ENCODE results near the gene BRSK1.

Gene BRSK1

DNA sequence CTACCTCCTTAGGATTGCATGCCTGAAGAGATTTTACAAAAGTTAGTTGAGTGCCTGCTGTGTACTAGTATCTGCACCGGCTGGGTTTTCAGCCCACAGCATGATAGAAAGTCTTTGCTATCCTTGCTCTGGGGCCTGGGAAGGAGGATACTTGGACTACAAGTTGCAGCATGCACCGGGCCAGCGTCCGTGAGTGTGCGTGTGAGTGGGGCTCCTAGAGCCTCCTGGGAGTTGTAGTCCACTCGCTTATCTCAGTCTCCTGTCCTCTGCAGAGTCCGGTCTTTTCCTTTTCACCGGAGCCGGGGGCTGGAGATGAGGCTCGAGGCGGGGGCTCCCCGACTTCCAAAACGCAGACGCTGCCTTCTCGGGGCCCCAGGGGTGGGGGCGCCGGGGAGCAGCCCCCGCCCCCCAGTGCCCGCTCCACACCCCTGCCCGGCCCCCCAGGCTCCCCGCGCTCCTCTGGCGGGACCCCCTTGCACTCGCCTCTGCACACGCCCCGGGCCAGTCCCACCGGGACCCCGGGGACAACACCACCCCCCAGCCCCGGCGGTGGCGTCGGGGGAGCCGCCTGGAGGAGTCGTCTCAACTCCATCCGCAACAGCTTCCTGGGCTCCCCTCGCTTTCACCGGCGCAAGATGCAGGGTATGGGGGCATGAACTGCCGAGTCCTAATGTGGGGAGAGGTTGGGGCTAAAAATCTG lies 20.6 kb downstream of the BRSK1 start:
- DNase-seq (ENCODE audit: low read depth, low spot score) = peak; percentile 67

DNA sequence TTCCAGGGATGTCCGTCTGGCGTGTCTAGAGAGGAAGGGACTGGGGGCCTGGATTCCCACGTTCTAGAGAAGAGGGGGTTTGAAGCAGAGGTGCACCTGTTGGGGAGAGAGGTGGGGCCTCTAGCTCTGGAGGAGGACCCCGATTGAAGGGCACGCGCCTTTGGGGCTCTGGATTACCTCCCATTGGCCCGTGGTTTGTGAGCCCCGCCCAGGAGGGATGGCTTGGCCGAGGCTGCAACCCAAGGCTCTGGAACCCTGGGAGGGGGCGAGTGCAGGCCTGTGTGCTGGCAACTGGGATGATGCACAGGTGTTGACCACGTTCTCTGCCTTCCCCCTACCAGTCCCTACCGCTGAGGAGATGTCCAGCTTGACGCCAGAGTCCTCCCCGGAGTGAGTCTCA lies 21.2 kb downstream of the BRSK1 start:
- DNase-seq (ENCODE audit: low read depth, low spot score) = no peak

DNA sequence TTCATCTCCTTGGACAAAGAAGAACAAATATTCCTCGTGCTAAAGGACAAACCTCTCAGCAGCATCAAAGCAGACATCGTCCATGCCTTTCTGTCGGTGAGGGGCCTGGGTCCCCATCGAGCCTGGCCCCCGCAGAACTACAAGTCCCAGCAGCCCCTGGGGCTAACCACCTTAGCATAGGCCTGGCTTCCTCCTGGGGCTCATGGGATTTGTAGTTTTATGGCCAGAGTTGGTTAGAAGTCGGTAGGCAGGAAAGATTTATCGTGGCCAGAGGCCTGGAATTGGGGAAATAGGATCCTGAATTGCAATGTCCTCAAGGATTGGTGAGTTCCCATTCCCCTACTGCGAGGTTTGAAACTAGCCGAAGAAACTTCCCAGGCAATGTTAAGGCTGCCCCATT lies 21.7 kb downstream of the BRSK1 start:
- DNase-seq (ENCODE audit: low read depth, low spot score) = peak; percentile 67

DNA sequence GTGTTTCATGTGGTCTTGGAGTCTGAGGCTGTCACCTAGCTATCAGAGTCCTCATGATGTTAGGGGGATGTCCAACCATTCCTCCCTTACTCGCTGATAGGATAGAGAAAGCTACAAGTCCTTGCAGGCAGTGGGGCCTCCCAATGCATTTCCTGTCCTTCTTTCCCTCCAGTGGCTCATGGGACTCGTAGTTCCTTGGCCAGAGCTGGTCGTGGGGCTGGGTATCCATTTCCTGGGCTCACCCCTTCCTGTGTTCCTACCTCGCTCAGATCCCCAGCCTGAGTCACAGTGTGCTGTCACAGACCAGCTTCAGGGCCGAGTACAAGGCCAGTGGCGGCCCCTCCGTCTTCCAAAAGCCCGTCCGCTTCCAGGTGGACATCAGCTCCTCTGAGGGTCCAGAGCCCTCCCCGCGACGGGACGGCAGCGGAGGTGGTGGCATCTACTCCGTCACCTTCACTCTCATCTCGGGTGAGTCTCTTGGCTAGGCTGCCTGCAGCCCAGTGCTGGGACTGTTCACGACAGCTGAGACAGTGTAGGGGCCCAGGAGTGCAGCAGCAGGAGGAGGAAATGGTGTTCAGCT lies 22.3 kb downstream of the BRSK1 start:
- DNase-seq (ENCODE audit: low read depth, low spot score) = no peak

DNA sequence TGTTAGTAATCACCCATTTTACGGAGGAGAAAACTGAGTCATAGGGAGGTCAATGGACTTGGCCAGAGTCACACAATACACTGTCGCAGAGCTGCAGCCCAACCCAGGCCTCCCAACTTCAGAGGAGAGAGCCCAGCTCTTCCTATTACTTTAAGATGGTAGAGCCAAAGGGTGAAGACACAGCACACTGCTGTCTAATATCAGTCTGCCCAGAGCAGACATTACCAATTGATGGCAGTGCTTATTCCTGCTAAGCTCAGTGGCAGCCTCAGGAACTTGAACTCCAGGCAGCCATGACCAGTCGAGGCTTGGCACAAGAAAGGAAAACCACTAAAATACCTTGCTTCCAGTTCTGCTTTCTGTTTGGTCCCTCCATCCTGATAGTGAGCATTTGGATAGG lies 22.9 kb downstream of the BRSK1 start:
- no peak for DNase-seq (ENCODE audit: low read depth, low spot score)

DNA sequence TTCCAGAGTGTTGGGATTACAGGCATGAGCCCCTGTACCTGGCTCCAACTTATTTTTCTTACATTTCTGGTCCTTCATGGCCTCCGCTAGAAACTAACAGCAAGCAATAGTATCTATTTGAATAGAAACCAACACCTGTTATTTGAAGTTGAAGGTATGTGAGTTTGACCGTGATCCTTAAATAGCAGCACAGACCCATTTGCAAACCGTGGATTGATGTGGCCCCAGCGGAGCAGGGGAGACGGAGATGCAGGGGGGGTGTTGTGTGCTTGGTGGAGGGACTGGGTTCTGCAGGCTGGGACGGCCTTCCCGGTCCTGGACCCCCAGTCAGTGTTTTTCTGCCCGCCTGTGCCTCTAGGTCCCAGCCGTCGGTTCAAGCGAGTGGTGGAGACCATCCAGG lies 24.5 kb downstream of the BRSK1 start:
- DNase-seq (ENCODE audit: low read depth, low spot score) = no peak

DNA sequence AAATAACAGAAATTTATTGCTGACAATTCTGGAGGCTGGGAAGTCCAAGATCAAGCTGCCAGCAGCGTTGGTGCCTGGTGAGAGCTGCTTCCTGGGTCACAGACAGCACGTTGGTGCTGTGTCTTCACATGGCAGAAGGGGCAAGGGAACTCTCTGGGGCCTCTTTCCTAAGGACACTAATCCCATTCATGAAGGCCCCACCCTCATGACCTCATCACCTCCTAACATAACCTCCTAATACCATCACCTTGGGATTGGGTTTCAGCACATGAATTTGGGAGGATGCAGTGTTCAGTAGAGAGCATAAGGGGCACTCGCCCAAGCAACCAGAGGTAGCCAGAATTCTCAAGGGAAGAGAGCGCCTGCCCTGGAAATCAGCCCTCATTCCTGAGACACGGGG lies 25.7 kb downstream of the BRSK1 start:
- DNase-seq (ENCODE audit: low read depth, low spot score) = no peak

DNA sequence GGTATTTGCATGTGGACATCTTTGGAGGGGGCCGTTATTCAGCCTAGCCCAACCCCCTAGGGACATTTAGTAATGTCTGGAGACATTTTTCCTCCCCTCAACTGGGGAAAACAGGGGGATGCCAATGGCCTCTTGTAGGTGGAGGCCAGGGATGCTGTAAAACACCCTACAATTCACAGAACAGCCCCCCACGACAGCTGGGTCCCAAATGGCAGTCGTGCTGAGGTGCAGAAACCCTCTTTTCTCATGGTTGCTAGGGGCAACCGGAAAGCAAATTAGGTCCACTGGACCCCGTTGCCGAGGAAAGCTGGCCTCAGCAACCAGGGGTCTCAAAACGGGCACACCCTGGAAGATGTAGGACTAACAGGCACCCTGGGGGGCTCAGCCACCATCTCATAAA lies 26.7 kb downstream of the BRSK1 start:
- no peak for DNase-seq (ENCODE audit: low read depth, low spot score)

DNA sequence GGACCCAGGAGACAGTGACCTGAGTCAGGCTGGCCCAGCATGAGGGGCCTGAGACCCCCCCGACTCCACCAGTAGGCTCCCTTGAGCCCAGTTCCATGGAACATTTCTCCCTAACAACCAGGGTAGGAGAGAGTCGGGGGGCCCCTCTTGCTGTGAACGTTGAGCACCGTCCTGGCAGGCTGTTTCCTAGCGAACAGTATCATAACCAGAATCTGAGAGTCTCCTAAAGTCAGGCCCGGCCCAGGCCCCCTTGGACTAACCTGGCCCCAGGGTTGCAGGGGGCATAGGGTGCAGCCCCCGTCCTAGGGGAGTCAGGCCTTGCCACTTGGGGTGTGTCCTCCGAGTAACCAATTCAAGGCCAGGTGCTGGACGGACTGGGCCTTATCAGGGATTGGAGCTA lies 27.6 kb downstream of the BRSK1 start:
- no peak for DNase-seq (ENCODE audit: low read depth, low spot score)

DNA sequence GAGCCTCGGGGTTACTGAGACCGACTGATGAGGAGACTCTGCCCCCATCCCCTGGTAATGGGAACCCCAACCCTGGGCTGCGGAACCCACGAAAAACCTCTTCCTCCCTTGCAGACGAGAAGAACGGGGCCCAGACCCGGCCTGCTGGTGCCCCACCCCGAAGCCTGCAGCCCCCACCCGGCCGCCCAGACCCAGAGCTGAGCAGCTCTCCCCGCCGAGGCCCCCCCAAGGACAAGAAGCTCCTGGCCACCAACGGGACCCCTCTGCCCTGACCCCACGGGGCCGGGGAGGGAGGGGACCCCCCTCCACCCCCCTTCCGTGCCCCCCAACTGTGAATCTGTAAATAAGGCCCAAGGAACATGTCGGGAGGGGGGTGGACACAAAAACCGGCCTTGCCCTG lies 28.0 kb downstream of the BRSK1 start:
- DNase-seq (ENCODE audit: low read depth, low spot score) = no peak

DNA sequence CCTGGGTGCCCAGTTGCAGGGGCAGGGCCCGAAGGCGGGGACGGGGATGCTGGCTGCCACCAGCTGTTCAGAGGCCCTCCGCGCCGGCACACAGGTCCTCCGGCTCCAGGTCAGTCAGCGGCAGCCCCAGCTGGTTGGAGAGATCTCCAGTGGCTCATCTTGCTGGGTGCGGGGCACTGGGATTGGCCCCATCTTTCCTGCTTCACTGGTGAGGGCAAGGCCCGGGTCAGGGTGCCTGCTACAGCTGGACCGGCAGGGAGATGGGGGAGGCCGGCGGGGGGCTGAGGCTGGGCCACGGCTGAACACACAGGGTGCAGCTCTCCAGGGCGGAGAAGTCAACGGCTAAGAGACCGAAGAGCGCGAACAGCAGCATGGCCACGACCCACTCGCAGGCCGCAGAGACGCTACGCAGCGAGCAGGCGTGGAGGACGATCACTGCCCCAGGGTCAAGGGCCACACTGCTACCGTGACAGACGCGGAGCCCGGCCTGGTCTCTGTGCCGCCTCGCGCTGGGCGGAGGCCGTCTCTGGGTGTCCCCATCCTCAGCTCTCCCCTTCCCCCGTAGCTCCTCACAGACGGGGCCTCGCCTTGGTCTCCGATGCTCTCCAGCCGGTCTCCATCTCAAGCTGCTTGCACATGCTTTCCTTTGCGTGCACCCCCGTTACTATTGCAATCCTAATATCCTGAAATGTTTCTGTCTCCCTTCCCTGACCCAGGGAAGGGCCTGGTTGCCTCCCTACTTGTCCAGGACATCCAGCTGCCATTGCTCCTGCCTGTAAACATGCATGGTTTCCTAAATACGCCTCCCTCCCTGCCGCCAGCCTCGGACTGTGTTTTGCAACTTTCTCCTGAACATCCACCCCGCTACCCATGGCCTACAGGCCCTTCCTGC lies 29.1 kb downstream of the BRSK1 start:
- DNase-seq (ENCODE audit: low read depth, low spot score) = no peak

DNA sequence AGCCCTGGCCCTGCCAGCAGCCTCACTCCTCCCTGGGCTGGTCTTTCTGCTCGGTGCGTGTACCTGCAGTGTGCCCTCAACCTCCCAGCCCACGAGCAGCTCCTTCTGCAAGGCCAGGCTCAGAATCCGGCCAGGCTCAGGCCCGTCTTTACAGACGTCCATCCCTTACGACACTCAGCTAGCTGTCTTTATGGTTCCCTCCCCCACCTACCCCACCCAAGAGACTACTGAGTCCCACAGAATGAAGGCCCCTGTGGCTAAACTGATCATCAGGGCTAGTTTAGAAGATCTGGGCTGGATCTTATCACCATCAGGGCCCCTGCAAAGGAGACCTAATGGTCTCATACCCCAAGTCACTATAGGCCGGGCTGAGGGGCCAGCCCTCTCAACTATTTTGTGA lies 30.6 kb downstream of the BRSK1 start:
- no peak for DNase-seq (ENCODE audit: low read depth, low spot score)

DNA sequence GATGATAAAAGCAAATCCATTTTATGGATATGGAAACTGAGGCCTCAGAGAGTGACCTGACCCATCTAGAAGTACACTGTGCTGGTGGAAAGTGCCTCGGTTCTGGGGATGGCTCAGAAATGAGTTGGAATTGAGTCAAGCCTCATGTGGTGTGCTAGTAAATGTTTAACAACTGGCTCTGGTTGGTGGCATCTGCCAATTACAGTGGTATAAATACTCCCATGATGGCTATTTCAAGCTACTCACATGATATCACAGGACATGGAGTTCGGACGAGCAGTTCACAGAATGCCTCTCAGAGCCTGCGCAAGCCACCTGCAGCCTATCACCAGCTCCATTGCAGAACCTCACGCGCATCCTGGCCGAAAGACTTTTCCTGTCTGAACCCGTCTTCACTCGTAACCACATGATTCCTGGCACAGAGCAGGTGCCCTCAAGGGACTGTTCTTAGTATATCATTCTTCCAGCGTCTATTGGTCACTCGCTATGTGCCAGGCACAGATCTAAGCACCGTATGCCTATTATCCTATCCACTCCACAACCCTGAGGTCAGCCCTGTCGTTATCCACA lies 32.2 kb downstream of the BRSK1 start:
- no peak for DNase-seq (ENCODE audit: low read depth, low spot score)

DNA sequence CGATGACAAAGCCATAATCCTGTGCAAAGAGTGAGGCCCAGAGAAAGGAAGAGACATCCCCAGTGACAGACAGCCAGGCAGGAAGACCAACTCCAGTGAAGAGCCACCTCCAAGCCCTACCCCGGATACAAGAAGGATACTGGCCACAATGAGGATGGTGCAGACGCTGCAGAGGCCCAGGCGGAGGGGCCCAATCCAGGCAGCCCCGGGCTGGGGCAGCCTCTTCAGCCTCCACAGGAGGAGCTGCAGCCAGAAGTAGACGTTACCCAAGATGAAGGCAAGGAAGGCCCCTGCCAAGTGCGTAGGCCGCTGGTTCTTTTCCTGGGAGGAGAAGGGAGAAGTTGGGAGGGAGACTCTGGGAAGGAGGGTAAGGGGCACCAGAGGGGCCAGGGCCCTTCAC lies 32.8 kb downstream of the BRSK1 start:
- no peak for DNase-seq (ENCODE audit: low read depth, low spot score)

DNA sequence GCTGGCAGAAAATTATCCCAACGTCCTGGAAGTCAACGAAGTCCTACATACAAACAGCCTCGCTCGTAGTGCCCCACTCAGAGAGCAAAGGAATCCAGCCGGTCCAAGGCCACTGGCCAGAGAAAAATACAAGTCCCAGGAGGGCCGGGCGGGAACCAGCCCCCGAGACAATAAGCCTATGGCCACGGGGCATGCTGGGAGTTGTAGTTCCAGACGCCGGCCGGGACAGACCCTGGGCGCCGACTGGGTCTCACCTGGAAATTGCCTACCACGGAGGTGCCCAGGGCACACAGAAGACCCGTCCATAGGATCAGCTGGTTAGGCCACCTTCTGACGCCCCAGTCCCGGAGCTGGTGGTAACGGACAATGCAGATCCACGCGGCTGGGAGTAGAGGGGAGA lies 36.0 kb downstream of the BRSK1 start:
- peak; percentile 91 for DNase-seq (ENCODE audit: low read depth, low spot score)

DNA sequence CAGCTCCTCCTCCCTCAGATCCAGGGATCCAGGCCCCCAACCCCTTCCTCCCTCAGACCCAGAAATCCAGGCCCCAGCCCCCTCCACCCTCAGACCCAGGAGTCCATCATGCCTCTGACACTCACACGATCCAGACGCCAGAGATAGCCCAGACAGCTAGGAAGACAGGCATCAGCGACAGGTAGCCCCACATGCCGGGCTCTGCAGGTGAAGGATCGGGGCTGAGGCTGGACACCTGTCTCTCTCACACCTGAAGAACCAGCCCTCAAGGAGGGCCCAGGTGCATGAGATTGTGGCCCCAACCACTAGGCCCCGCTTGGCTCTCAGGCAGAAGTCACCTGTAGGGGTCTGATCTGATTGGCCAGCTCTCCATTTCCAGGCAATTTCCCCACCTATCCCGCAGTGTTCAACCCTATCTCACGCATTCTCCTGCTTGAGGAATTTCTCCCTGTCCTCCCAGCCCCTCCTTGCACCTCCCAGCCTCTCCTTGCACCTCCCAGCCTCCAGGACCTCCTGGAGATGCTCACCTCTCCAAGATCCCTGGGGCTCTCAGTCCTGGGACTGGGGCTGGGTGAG lies 37.1 kb downstream of the BRSK1 start:
- no peak for DNase-seq (ENCODE audit: low read depth, low spot score)

DNA sequence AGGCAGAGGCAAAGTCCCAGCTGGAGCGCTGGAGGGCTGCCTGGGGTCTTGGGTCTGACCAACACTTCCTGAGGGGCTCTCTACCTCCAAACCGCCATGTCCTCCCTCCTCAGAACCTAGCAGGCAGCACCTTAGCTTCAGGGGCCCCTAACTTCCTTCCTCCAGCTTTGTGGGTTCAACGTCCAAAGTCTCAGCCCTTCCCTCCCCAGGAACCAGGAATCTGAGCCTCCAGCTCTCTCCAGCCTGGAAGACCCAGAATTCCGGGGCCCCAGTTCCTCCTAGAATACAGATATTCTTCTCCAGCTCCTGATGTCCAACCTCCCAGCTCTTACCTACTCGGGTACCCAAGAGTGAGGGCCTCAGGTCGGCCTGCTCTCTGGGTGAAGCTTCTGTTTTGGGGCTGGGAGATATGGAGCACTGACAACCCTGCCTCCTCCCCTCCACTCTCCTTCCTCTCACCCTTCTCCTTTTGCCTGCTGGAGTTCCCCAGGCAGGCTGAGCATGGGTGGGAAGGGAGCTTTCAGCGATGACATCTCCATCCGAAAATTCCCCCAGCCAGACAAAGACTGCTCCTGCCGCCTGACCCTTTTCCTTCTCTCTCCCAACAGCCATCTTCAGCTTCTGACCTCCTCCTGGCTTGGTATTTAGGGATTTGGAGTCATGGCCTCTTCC lies 37.8 kb downstream of the BRSK1 start:
- no peak for DNase-seq (ENCODE audit: low read depth, low spot score)

DNA sequence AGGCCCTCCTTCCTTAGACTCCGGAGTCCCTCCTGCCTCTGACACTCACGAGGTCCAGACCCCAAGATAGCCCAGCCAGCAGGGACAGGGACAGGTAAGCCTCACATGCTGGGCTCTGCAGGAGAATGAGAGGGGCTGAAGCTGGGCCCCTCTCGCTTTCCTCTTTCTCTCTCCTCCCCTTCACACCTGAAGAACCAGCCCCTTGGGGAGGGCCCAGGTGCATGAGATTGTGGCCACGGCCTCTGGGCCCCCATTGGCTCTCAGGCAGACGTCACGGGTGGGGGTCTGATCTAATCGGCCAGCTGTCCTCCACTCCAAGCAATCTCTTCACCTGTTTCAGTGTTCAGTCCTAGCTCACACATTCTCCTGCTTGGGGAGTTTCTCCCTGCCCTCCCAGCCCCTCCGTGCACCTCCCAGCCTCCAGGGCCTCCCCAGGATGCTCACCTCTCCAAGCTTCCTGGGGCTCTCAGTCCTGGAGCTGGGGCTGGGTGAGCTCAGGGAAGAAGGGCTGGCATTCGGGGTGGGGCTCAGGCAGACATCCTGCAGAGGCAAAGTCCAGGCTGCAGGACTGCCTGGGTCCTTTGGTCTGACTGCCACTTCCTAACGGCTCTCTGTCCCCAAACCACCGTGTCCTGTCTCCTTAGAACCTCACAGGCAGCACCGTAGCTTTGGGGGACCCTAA lies 38.5 kb downstream of the BRSK1 start:
- no peak for DNase-seq (ENCODE audit: low read depth, low spot score)

DNA sequence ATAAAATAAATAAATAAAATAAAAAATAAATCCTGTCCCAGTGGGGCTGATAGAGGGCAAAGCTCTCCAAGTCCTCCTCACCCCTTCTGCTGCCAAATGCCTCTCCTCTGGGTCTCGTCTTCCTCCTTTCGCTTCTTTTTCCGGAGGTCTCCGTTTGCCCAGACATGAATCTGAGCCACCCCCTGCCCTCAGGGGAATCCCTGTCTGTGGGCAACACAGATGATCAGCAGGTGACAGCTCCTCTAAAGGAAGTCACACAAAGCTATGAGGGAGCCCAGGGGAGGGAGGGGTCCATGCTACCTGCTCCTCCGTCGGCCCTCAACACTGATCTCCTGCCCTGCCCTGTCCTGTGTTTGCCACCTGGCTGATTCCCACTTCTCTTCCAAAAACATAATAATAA lies 40.9 kb downstream of the BRSK1 start:
- DNase-seq (ENCODE audit: low read depth, low spot score) = no peak

DNA sequence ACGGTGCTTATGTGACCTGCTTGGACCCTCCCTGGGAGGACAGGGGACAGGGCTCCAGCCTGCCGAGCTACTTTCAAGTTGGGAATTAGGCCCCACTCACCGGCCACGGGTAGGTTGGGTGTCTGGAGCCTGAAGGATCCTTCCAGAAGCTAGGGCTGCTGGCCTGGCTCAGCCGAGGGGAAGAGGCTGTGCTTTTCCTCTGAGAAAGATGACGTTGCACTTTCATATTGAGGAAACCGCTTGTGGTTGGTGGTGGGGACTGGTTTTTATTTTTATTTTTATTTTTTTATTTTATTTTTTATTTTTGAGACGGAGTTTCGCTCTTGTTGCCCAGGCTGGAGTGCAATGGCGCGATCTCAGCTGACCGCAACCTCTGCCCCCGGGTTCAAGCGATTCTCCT lies 41.4 kb downstream of the BRSK1 start, which contains the start of gene TMEM150B:
Gene TMEM150B, minus strand, starts transcription at position 170 of the 400 bp plus-strand sequence. CDS start 4,305 bp downstream, outside the sequence.
- DNase-seq (ENCODE audit: low read depth, low spot score) = no peak

Measured in ELF-1 (cell line).